K562 (cell line): ENCODE measurements around the gene FRMD4B. TPM values are rescaled to one million over a fixed set of nuclear protein-coding genes. Genes with fewer than 3 reads are reported as not detected.

Source experiments
- BCOR ChIP-seq: fragments of 450-650 bp; IDR thresholded peaks from 2 replicates; pipeline ENCODE4 v1.6.1; 2016
- BMI1 ChIP-seq: fragments of 150-350 bp; IDR thresholded peaks from 2 replicates; pipeline ENCODE4 v1.6.1; 2014; ENCODE audit warnings: low read length
- CEBPG ChIP-seq, 3 experiments: fragments of 200-800 bp in 1 of 3; sonication (Bioruptor generic) in 1 of 3; sonication (generic) in 1 of 3; formaldehyde crosslinking in 1 of 3; IDR thresholded peaks in 2 of 3; conservative IDR thresholded peaks in 1 of 3; 2 replicates each; pipeline versions ENCODE4 v1.6.1 to v1.8.0; 2016 to 2022; ENCODE audit warnings: missing compliant biosample characterization in 2 of 3, missing genetic modification characterization in 2 of 3, mild to moderate bottlenecking in 1 of 3, missing genetic modification reagents in 1 of 3
- COPS2 ChIP-seq: fragments of 450-650 bp; conservative IDR thresholded peaks from 2 replicates; pipeline ENCODE4 v1.6.1; 2016; ENCODE audit warnings: mild to moderate bottlenecking, moderate library complexity
- CREM ChIP-seq: IDR thresholded peaks from 2 replicates; pipeline ENCODE4 v1.6.1; 2014; ENCODE audit warnings: antibody characterized with exemption, low read depth
- FOXK1 ChIP-seq: sonication (generic); formaldehyde crosslinking; IDR thresholded peaks from 2 replicates; pipeline ENCODE4 v1.8.0; 2022; ENCODE audit warnings: missing genetic modification reagents, mild to moderate bottlenecking, borderline replicate concordance
- HES1 ChIP-seq: fragments of 450-650 bp; IDR thresholded peaks from 2 replicates; pipeline ENCODE4 v1.6.1; 2016; ENCODE audit warnings: low read depth, mild to moderate bottlenecking, moderate library complexity
- MAFG ChIP-seq: fragments of 450-650 bp; conservative IDR thresholded peaks from 2 replicates; pipeline ENCODE4 v1.6.1; 2016; ENCODE audit warnings: missing genetic modification characterization, missing compliant biosample characterization
- MTA3 ChIP-seq: fragments of 450-650 bp; formaldehyde crosslinking; IDR thresholded peaks from 2 replicates; pipeline ENCODE4 v1.6.1; 2017; ENCODE audit warnings: mild to moderate bottlenecking, borderline replicate concordance
- NFXL1 ChIP-seq: fragments of 450-650 bp; formaldehyde crosslinking; IDR thresholded peaks from 2 replicates; pipeline ENCODE4 v1.4.0; 2021; ENCODE audit warnings: mild to moderate bottlenecking
- RCOR1 ChIP-seq, 2 experiments: IDR thresholded peaks; 2 replicates each; pipeline ENCODE4 v1.6.1; 2012; ENCODE audit warnings: low read depth in 2 of 2, low read length in 2 of 2, borderline replicate concordance in 1 of 2, improper control_type of control experiment in 1 of 2
- RFX5 ChIP-seq: IDR thresholded peaks from 2 replicates; pipeline ENCODE4 v1.6.1; 2011; ENCODE audit warnings: low read depth, mild to moderate bottlenecking, improper control_type of control experiment, low read length
- SRSF1 ChIP-seq: fragments of 200-400 bp; formaldehyde crosslinking; IDR thresholded peaks from 2 replicates; pipeline ENCODE4 v1.6.1; 2017; ENCODE audit warnings: mild to moderate bottlenecking, low read depth, low read length, moderate library complexity
- TARDBP ChIP-seq: fragments of 450-650 bp; IDR thresholded peaks from 2 replicates; pipeline ENCODE4 v1.6.1; 2016
- TGIF2 ChIP-seq: sonication (generic); formaldehyde crosslinking; IDR thresholded peaks from 2 replicates; pipeline ENCODE4 v1.8.1; 2022; ENCODE audit warnings: mild to moderate bottlenecking, missing genetic modification reagents, moderate library complexity
- ZBTB40 ChIP-seq, 2 experiments: fragments of 450-650 bp in 1 of 2; sonication (generic) in 1 of 2; formaldehyde crosslinking in 1 of 2; IDR thresholded peaks; 2 replicates each; pipeline versions ENCODE4 v1.7.1 to v1.9.0; 2016 to 2022; ENCODE audit warnings: inconsistent platforms in 1 of 2, mild to moderate bottlenecking in 1 of 2, missing genetic modification reagents in 1 of 2
- ZNF431 ChIP-seq: sonication (generic); formaldehyde crosslinking; IDR thresholded peaks from 2 replicates; pipeline ENCODE4 v1.8.0; 2022; ENCODE audit warnings: mild to moderate bottlenecking, missing genetic modification reagents
- ZNF589 ChIP-seq: fragments of 200-800 bp; sonication (Bioruptor generic); IDR thresholded peaks from 2 replicates; pipeline ENCODE4 v1.6.1; 2016; ENCODE audit warnings: low read depth, missing genetic modification characterization, missing compliant biosample characterization
- polyA plus RNA-seq, 8 experiments: library from polyadenylated mRNA; depleted of rRNA in 4 of 8; stranded (reverse) in 5 of 8; unstranded in 3 of 8; fragments of >200 nt; fragmentation: Nextera tagmentation in 2 of 8; fragmentation: Illumina TruSeq in 1 of 8; extraction: Ambion mirVana in 2 of 8; extraction: Trizol in 1 of 8; gene quantifications; 2 replicates each; pipeline versions ENCODE4 v1.2.1 to v1.2.3, GENCODE V29; 2011 to 2014; ENCODE audit warnings: inconsistent platforms in 1 of 8, missing spikeins in 1 of 8
- total RNA-seq, 7 experiments: library from RNA; depleted of rRNA in 6 of 7; stranded (reverse); fragments of >200 nt in 6 of 7; fragmentation: Illumina TruSeq in 2 of 7; extraction: Trizol in 2 of 7; gene quantifications; 2 replicates each; pipeline versions ENCODE4 v1.2.1 to v1.2.3, GENCODE V29; 2011 to 2021; ENCODE audit warnings: low replicate concordance in 1 of 7

The FRMD4B gene
- total and polyA plus RNA-seq, 9 of the 15 experiments (the other 6 are each of a cell fraction or from before 2014, with no cell fraction given), result 0.03 to 0.09 (median 0.04) TPM; not detected in 3

GRCh38 chr3:69143612-69144011, 242.3 kb downstream of the FRMD4B start (continued):
- TF ChIP-seq ZBTB40 (IDR thresholded peaks at IDR 0.05) (no peak), ZBTB40 (CRISPR knock-in tag; IDR thresholded peaks at IDR 0.05) (no peak), FOXK1 (CRISPR knock-in tag) (no peak), MTA3 (no peak), BMI1 (no peak), MAFG (tag) (peak; percentile 91), ZNF589 (CRISPR knock-in tag) (peak; percentile 82), CEBPG (CRISPR knock-in tag; IDR thresholded peaks at IDR 0.05) (peak; percentile 92), CEBPG (tag; conservative IDR thresholded peaks at IDR 0.05 in 1 of 2, IDR thresholded peaks at IDR 0.05 in 1 of 2) (peak; percentile 54 to 97), COPS2 (no peak), HES1 (no peak), CREM (peak; percentile 44; the same call in 1 of the 2 replicates), ZNF431 (CRISPR knock-in tag) (no peak), NFXL1 (CRISPR knock-in tag) (no peak), TARDBP (no peak), SRSF1 (no peak), TGIF2 (no peak), BCOR (no peak), RFX5 (no peak), RCOR1 (IDR thresholded peaks at IDR 0.05; ENCODE audit: borderline replicate concordance in 1 of 2, low read depth in 2 of 2, low read length in 2 of 2) (peak in 1 of 2 experiments; percentile 59; a peak in 1 of 4 replicates)
